GM23338 (cell line): Measurements from ENCODE around the gene UBE2S. TPM values are rescaled to one million over a fixed set of nuclear protein-coding genes. Genes with fewer than 3 reads are reported as not detected.
"Not testable (repeated sequence)": the region's sequence is repeated elsewhere in the genome, so short reads cannot be mapped to it uniquely, and the experiment has no call there.

Source experiments
- ATAC-seq: fragments of 200-7000 bp; cut with Tn5 transposase; 3 replicates; pipeline ENCODE4 v1.9.1; 2020
- DNase-seq: peaks from one replicate; pipeline ENCODE4 v3.0.0-alpha.2; 2015; ENCODE audit warnings: low spot score
- H2AFZ ChIP-seq: fragments of 200-600 bp; sonication (generic); 2 replicates; pipeline ENCODE4 v1.8.0; 2016; ENCODE audit warnings: antibody characterized with exemption, mild to moderate bottlenecking, moderate library complexity
- H3F3A ChIP-seq: fragments of 200-600 bp; sonication (generic); replicated peaks from 2 replicates; pipeline ENCODE4 v1.8.0; 2017; ENCODE audit warnings: antibody characterized with exemption, mixed run types, low read depth
- H3K27ac ChIP-seq: fragments of 200-600 bp; sonication (generic); 2 replicates; pipeline ENCODE4 v1.6.1; 2016; ENCODE audit warnings: low read depth
- H3K27me3 ChIP-seq: fragments of 200-600 bp; sonication (generic); 2 replicates; pipeline ENCODE4 v1.8.0; 2016; ENCODE audit warnings: mild to moderate bottlenecking, mixed run types, moderate library complexity; ENCODE audit not compliant: insufficient read depth
- H3K36me3 ChIP-seq: fragments of 200-600 bp; sonication (generic); 2 replicates; pipeline ENCODE4 v1.8.0; 2016; ENCODE audit warnings: mild to moderate bottlenecking; ENCODE audit not compliant: insufficient read depth
- H3K4me1 ChIP-seq: fragments of 200-600 bp; sonication (generic); 2 replicates; pipeline ENCODE4 v1.8.0; 2016; ENCODE audit warnings: mild to moderate bottlenecking, moderate library complexity; ENCODE audit not compliant: insufficient read depth
- H3K4me2 ChIP-seq: fragments of 200-600 bp; sonication (generic); 2 replicates; pipeline ENCODE4 v1.7.1; 2017; ENCODE audit warnings: mixed run types
- H3K4me3 ChIP-seq: fragments of 200-600 bp; sonication (generic); 2 replicates; pipeline ENCODE4 v1.6.1; 2016; ENCODE audit warnings: mixed run types
- H3K79me2 ChIP-seq: fragments of 200-600 bp; sonication (generic); replicated peaks from 2 replicates; pipeline ENCODE4 v1.8.0; 2017; ENCODE audit warnings: mild to moderate bottlenecking; ENCODE audit not compliant: insufficient read depth
- H3K9me2 ChIP-seq: fragments of 200-600 bp; sonication (generic); 2 replicates; pipeline ENCODE4 v1.8.0; 2017; ENCODE audit not compliant: insufficient read depth
- H4K20me1 ChIP-seq: fragments of 200-600 bp; sonication (generic); replicated peaks from 2 replicates; pipeline ENCODE4 v1.8.0; 2017; ENCODE audit warnings: mild to moderate bottlenecking; ENCODE audit not compliant: insufficient read depth
- H3K27ac Mint-ChIP-seq: 2 replicates; pipeline ENCODE4 v1.8.0; 2020; ENCODE audit warnings: inconsistent platforms, mild to moderate bottlenecking, moderate library complexity, mixed read lengths
- H3K27me3 Mint-ChIP-seq: 3 replicates; pipeline ENCODE4 v1.8.0; 2022; ENCODE audit warnings: low read depth, mild to moderate bottlenecking, moderate library complexity, mixed read lengths, inconsistent platforms; ENCODE audit not compliant: insufficient read depth, poor library complexity
- H3K36me3 Mint-ChIP-seq: 3 replicates; pipeline ENCODE4 v1.8.0; 2021; ENCODE audit warnings: low read depth, mild to moderate bottlenecking, inconsistent platforms, moderate library complexity, mixed read lengths
- H3K4me1 Mint-ChIP-seq: 3 replicates; pipeline ENCODE4 v1.8.0; 2020; ENCODE audit warnings: mild to moderate bottlenecking, inconsistent platforms, mixed read lengths
- H3K4me3 Mint-ChIP-seq: 3 replicates; pipeline ENCODE4 v1.8.0; 2021; ENCODE audit warnings: moderate library complexity, mild to moderate bottlenecking, inconsistent platforms, mixed read lengths
- H3K9me3 Mint-ChIP-seq: 3 replicates; pipeline ENCODE4 v1.8.0; 2020; ENCODE audit warnings: moderate library complexity, mild to moderate bottlenecking, inconsistent platforms, mixed read lengths
- CREB1 ChIP-seq: fragments of 250-450 bp; sonication (Bioruptor Pico); IDR thresholded peaks from 2 replicates; pipeline ENCODE4 v1.5.0; 2020; ENCODE audit warnings: low read depth, mild to moderate bottlenecking, moderate library complexity
- EZH2phosphoT487 ChIP-seq: fragments of 200-600 bp; sonication (generic); IDR thresholded peaks from one replicate; pipeline ENCODE4 v1.8.1; 2018; ENCODE audit warnings: antibody characterized with exemption; ENCODE audit not compliant: unreplicated experiment
- ZNF114 ChIP-seq: fragments of 250-450 bp; sonication (Bioruptor Pico); IDR thresholded peaks from 2 replicates; pipeline ENCODE4 v1.5.0; 2020; ENCODE audit warnings: mild to moderate bottlenecking, moderate library complexity
- ZNF331 ChIP-seq: fragments of 250-450 bp; sonication (Bioruptor Pico); IDR thresholded peaks from 2 replicates; pipeline ENCODE4 v1.5.0; 2020; ENCODE audit warnings: low read depth, mild to moderate bottlenecking, moderate library complexity
- polyA plus RNA-seq: library from polyadenylated mRNA; unstranded; fragments of >200 nt; fragmentation: Nextera tagmentation; extraction: Ambion mirVana; gene quantifications from 2 replicates; pipeline ENCODE4 v1.2.1, GENCODE V29; 2016
- total RNA-seq: library from RNA; depleted of rRNA; stranded (reverse); fragments of >200 nt; shearing (Covaris generic); gene quantifications from 2 replicates; pipeline ENCODE4 v1.2.3, GENCODE V29; 2014
- TF ChIP-seq, protein P1 (sequence below): IDR thresholded peaks from one replicate; pipeline ENCODE4 v1.6.1; 2018; ENCODE audit warnings: antibody characterized with exemption; ENCODE audit not compliant: unreplicated experiment
- TF ChIP-seq, protein P2 (sequence below): fragments of 250-450 bp; sonication (Bioruptor Pico); IDR thresholded peaks from 2 replicates; pipeline ENCODE4 v1.5.0; 2020; ENCODE audit warnings: mild to moderate bottlenecking, moderate library complexity

UBE2S gene
- total and polyA plus RNA-seq, 2 experiments from 2014 or later, result 363 to 533 TPM

DNA sequence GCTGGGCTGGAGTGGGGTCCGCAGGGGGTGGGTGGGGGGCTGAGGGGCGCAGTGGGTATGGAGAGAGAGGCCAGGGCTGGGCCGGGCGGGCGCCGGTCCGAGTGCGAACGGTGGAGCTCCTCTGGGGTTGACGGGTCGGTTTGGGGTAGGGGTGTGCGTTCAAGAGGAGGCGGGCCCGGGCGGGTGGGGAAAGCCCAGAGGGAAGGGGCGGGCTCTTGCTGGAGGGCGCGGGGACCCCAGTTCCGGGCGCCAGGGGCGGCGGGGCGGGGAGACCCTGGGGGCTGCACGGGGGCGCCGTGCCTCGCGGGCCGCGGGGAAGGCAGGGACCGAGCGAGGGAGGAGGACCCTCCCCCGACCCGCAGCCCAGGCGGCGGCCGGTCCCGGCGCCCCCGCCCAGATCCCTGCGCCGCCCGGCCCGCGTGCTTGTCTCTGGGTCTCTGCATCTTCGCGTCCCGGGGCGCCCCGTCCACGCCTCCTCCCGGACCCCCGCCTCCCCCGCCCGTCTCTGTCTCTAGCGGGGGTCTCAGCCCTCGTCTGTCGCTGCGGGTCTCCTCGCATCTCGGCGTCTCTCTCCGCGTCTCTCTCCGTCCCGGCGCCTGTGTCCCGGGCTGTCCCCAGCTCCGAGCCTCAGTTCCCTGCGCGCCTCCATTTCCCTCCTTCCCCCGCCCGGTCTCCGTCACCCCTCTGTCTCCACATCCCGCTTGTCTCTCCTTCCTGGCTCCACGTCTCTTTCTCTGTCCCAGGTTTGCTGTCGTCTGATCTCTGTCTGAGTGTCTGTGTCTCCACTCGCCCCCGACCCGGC, 43.8 kb upstream of the UBE2S start (continued):
- TF ChIP-seq ZNF331 (CRISPR knock-in tag) (no peak), EZH2phosphoT487 (no peak)
- TF ChIP-seq, protein P1, sequence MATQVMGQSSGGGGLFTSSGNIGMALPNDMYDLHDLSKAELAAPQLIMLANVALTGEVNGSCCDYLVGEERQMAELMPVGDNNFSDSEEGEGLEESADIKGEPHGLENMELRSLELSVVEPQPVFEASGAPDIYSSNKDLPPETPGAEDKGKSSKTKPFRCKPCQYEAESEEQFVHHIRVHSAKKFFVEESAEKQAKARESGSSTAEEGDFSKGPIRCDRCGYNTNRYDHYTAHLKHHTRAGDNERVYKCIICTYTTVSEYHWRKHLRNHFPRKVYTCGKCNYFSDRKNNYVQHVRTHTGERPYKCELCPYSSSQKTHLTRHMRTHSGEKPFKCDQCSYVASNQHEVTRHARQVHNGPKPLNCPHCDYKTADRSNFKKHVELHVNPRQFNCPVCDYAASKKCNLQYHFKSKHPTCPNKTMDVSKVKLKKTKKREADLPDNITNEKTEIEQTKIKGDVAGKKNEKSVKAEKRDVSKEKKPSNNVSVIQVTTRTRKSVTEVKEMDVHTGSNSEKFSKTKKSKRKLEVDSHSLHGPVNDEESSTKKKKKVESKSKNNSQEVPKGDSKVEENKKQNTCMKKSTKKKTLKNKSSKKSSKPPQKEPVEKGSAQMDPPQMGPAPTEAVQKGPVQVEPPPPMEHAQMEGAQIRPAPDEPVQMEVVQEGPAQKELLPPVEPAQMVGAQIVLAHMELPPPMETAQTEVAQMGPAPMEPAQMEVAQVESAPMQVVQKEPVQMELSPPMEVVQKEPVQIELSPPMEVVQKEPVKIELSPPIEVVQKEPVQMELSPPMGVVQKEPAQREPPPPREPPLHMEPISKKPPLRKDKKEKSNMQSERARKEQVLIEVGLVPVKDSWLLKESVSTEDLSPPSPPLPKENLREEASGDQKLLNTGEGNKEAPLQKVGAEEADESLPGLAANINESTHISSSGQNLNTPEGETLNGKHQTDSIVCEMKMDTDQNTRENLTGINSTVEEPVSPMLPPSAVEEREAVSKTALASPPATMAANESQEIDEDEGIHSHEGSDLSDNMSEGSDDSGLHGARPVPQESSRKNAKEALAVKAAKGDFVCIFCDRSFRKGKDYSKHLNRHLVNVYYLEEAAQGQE, result no peak

DNA sequence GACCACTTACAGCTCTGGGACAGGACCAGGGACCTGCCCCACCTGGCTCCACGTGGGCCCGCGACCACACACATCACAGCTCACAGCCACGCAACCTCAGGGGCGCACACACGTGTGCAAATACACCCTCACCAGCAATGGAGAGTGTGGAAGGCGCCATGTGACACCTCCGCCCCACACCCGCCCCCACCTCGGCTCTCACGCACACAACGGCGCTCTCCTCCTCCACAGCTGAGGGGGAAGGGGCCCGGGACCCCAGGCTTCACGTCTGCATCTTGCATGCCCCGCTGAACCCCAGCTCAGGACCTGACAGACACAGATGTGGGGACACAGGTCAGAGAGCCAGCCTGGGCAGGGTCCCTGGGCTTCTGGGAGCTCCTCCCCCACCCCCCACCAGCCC, 41.9 kb upstream of the UBE2S start:
- peaks cover 3% of the 10 kb centered on the region; the same call in 1 of the 3 replicates for H3K4me1 Mint-ChIP-seq
- peaks cover 70% of the 10 kb centered on the region for H3K27me3 ChIP-seq
- no peak overlapping the region for H3K4me3 Mint-ChIP-seq
- H3K4me1 ChIP-seq, result peaks cover 3% of the 10 kb centered on the region; the same call in 1 of the 2 replicates
- H3K27ac ChIP-seq, result no peak overlapping the region
- H3K4me3 ChIP-seq, result no peak overlapping the region
- peaks cover 6% of the 10 kb centered on the region; the same call in 1 of the 3 replicates for H3K36me3 Mint-ChIP-seq
- no peak overlapping the region for H3K27ac Mint-ChIP-seq
- no peaks in the 10 kb centered on the region for H3K9me2 ChIP-seq
- H3F3A ChIP-seq, result 0 out of 2 replicates have a peak, but pooled peaks cover 4% of the 10 kb centered on the region
- H4K20me1 ChIP-seq, result no peaks in the 10 kb centered on the region; the same call in 1 of the 2 replicates
- no peak overlapping the region for H2AFZ ChIP-seq
- no peaks in the 10 kb centered on the region; the same call in 2 of the 3 replicates for H3K9me3 Mint-ChIP-seq
- DNase-seq (no peak), ATAC-seq (no peak)
- no peak overlapping the region for H3K4me2 ChIP-seq
- no peak for TF ChIP-seq CREB1 (CRISPR knock-in tag)
- TF ChIP-seq ZNF114 (CRISPR knock-in tag), result no peak
- TF ChIP-seq ZNF331 (CRISPR knock-in tag), result no peak
- TF ChIP-seq, protein P2, sequence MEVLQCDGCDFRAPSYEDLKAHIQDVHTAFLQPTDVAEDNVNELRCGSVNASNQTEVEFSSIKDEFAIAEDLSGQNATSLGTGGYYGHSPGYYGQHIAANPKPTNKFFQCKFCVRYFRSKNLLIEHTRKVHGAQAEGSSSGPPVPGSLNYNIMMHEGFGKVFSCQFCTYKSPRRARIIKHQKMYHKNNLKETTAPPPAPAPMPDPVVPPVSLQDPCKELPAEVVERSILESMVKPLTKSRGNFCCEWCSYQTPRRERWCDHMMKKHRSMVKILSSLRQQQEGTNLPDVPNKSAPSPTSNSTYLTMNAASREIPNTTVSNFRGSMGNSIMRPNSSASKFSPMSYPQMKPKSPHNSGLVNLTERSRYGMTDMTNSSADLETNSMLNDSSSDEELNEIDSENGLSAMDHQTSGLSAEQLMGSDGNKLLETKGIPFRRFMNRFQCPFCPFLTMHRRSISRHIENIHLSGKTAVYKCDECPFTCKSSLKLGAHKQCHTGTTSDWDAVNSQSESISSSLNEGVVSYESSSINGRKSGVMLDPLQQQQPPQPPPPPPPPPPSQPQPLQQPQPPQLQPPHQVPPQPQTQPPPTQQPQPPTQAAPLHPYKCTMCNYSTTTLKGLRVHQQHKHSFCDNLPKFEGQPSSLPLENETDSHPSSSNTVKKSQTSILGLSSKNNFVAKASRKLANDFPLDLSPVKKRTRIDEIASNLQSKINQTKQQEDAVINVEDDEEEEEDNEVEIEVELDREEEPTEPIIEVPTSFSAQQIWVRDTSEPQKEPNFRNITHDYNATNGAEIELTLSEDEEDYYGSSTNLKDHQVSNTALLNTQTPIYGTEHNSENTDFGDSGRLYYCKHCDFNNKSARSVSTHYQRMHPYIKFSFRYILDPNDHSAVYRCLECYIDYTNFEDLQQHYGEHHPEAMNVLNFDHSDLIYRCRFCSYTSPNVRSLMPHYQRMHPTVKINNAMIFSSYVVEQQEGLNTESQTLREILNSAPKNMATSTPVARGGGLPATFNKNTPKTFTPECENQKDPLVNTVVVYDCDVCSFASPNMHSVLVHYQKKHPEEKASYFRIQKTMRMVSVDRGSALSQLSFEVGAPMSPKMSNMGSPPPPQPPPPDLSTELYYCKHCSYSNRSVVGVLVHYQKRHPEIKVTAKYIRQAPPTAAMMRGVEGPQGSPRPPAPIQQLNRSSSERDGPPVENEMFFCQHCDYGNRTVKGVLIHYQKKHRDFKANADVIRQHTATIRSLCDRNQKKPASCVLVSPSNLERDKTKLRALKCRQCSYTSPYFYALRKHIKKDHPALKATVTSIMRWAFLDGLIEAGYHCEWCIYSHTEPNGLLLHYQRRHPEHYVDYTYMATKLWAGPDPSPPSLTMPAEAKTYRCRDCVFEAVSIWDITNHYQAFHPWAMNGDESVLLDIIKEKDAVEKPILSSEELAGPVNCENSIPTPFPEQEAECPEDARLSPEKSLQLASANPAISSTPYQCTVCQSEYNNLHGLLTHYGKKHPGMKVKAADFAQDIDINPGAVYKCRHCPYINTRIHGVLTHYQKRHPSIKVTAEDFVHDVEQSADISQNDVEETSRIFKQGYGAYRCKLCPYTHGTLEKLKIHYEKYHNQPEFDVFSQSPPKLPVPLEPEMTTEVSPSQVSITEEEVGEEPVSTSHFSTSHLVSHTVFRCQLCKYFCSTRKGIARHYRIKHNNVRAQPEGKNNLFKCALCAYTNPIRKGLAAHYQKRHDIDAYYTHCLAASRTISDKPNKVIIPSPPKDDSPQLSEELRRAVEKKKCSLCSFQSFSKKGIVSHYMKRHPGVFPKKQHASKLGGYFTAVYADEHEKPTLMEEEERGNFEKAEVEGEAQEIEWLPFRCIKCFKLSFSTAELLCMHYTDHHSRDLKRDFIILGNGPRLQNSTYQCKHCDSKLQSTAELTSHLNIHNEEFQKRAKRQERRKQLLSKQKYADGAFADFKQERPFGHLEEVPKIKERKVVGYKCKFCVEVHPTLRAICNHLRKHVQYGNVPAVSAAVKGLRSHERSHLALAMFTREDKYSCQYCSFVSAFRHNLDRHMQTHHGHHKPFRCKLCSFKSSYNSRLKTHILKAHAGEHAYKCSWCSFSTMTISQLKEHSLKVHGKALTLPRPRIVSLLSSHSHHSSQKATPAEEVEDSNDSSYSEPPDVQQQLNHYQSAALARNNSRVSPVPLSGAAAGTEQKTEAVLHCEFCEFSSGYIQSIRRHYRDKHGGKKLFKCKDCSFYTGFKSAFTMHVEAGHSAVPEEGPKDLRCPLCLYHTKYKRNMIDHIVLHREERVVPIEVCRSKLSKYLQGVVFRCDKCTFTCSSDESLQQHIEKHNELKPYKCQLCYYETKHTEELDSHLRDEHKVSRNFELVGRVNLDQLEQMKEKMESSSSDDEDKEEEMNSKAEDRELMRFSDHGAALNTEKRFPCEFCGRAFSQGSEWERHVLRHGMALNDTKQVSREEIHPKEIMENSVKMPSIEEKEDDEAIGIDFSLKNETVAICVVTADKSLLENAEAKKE (CRISPR knock-in tag), result no peak
- H3K27me3 Mint-ChIP-seq, result peaks cover 47% of the 10 kb centered on the region
- no peaks in the 10 kb centered on the region for H3K79me2 ChIP-seq
- no peaks in the 10 kb centered on the region for H3K36me3 ChIP-seq

DNA sequence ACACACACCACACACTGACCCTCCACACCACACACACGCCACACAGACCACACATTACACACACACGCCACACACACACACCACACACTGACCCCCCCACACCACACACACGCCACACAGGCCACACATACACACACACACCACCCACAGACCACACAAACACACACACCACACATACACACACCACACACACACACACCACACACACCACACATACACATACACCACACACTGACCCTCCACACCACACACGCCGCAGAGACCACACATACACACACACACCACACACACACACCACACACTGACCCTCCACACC, 40.5 kb upstream of the UBE2S start:
- H3K36me3 Mint-ChIP-seq, DNase-seq: not testable (repeated sequence)

More for the DNA sequence above, 40.5 kb upstream of the UBE2S start:
- H3F3A ChIP-seq, H2AFZ ChIP-seq, H3K4me2 ChIP-seq, H3K36me3 ChIP-seq, H3K4me1 ChIP-seq, H3K4me3 ChIP-seq, H3K27ac ChIP-seq, H3K27ac Mint-ChIP-seq, H4K20me1 ChIP-seq, H3K79me2 ChIP-seq, H3K9me3 Mint-ChIP-seq, H3K9me2 ChIP-seq, H3K4me3 Mint-ChIP-seq, ATAC-seq: not testable (repeated sequence)
- Mint-ChIP-seq H3K4me1 (peaks cover 10% of the 10 kb centered on the region), H3K27me3 (peaks cover 56% of the 10 kb centered on the region)
- H3K27me3 ChIP-seq, result peaks cover 84% of the 10 kb centered on the region
